K562 (cell line): ENCODE data around the gene MEFV. TPM values are rescaled to one million over a fixed set of nuclear protein-coding genes. Genes with fewer than 3 reads are reported as not detected.

ENCODE experiments used
- ATF7 ChIP-seq: fragments of 450-650 bp; IDR thresholded peaks from 2 replicates; pipeline ENCODE4 v1.7.1; 2014; ENCODE audit warnings: mild to moderate bottlenecking, moderate library complexity
- BHLHE40 ChIP-seq: IDR thresholded peaks from 2 replicates; pipeline ENCODE4 v1.6.1; 2011; ENCODE audit warnings: low read length, improper control_type of control experiment
- CTBP1 ChIP-seq: fragments of 450-650 bp; IDR thresholded peaks from 2 replicates; pipeline ENCODE4 v1.6.1; 2016; ENCODE audit warnings: borderline replicate concordance
- FOS ChIP-seq: IDR thresholded peaks from 3 replicates; pipeline ENCODE4 v1.6.1; 2011; ENCODE audit not compliant: insufficient read length; ENCODE audit errors: extremely low read depth
- FOXK1 ChIP-seq: sonication (generic); formaldehyde crosslinking; IDR thresholded peaks from 2 replicates; pipeline ENCODE4 v1.8.0; 2022; ENCODE audit warnings: missing genetic modification reagents, mild to moderate bottlenecking, borderline replicate concordance
- KHSRP ChIP-seq: fragments of 450-650 bp; IDR thresholded peaks from 2 replicates; pipeline ENCODE4 v1.6.1; 2017
- L3MBTL2 ChIP-seq: fragments of 450-650 bp; IDR thresholded peaks from 2 replicates; pipeline ENCODE4 v1.6.1; 2016; ENCODE audit warnings: mild to moderate bottlenecking, moderate library complexity
- NONO ChIP-seq, 2 experiments: fragments of 200-400 bp in 1 of 2; fragments of 450-650 bp in 1 of 2; formaldehyde crosslinking in 1 of 2; IDR thresholded peaks; 2 replicates each; pipeline ENCODE4 v1.6.1; 2017; ENCODE audit warnings: low read depth in 2 of 2, mild to moderate bottlenecking in 2 of 2, moderate library complexity in 2 of 2, low read length in 1 of 2
- PRPF4 ChIP-seq: fragments of 200-400 bp; formaldehyde crosslinking; IDR thresholded peaks from one replicate; pipeline ENCODE4 v1.6.1; 2017; ENCODE audit warnings: low read length, low read depth, mild to moderate bottlenecking; ENCODE audit not compliant: insufficient read depth, poor library complexity, severe bottlenecking
- SIN3A ChIP-seq, 2 experiments: fragments of 150-350 bp in 1 of 2; IDR thresholded peaks; 2 replicates each; pipeline ENCODE4 v1.6.1; 2011 to 2016; ENCODE audit warnings: borderline replicate concordance in 2 of 2, low read depth in 2 of 2, low read length in 2 of 2, mild to moderate bottlenecking in 2 of 2, moderate library complexity in 2 of 2; ENCODE audit not compliant: control insufficient read depth in 1 of 2
- SRSF7 ChIP-seq: fragments of 200-400 bp; formaldehyde crosslinking; optimal IDR thresholded peaks from 2 replicates; pipeline ENCODE3; 2017; ENCODE audit warnings: mild to moderate bottlenecking, low read depth, low read length
- STAT5B ChIP-seq: fragments of 250-450 bp; sonication (Bioruptor Pico); IDR thresholded peaks from 2 replicates; pipeline ENCODE4 v1.8.0; 2021; ENCODE audit warnings: mild to moderate bottlenecking, inconsistent platforms
- TAF1 ChIP-seq: IDR thresholded peaks from 2 replicates; pipeline ENCODE4 v1.6.1; 2011; ENCODE audit warnings: mild to moderate bottlenecking, low read length, moderate library complexity; ENCODE audit not compliant: insufficient read depth, control insufficient read depth, severe bottlenecking; ENCODE audit errors: extremely low read depth
- ZNF431 ChIP-seq: sonication (generic); formaldehyde crosslinking; IDR thresholded peaks from 2 replicates; pipeline ENCODE4 v1.8.0; 2022; ENCODE audit warnings: mild to moderate bottlenecking, missing genetic modification reagents
- polyA plus RNA-seq, 8 experiments: library from polyadenylated mRNA; depleted of rRNA in 4 of 8; stranded (reverse) in 5 of 8; unstranded in 3 of 8; fragments of >200 nt; fragmentation: Nextera tagmentation in 2 of 8; fragmentation: Illumina TruSeq in 1 of 8; extraction: Ambion mirVana in 2 of 8; extraction: Trizol in 1 of 8; gene quantifications; 2 replicates each; pipeline versions ENCODE4 v1.2.1 to v1.2.3, GENCODE V29; 2011 to 2014; ENCODE audit warnings: inconsistent platforms in 1 of 8, missing spikeins in 1 of 8
- total RNA-seq, 7 experiments: library from RNA; depleted of rRNA in 6 of 7; stranded (reverse); fragments of >200 nt in 6 of 7; fragmentation: Illumina TruSeq in 2 of 7; extraction: Trizol in 2 of 7; gene quantifications; 2 replicates each; pipeline versions ENCODE4 v1.2.1 to v1.2.3, GENCODE V29; 2011 to 2021; ENCODE audit warnings: low replicate concordance in 1 of 7
- TF ChIP-seq, protein P1 (sequence below): fragments of 250-450 bp; sonication (Bioruptor Pico); IDR thresholded peaks from 2 replicates; pipeline ENCODE4 v1.4.0; 2020
- TF ChIP-seq, protein P2 (sequence below): sonication (generic); formaldehyde crosslinking; IDR thresholded peaks from 2 replicates; pipeline ENCODE4 v1.8.1; 2023; ENCODE audit warnings: mild to moderate bottlenecking, missing genetic modification reagents
- TF ChIP-seq, protein P3 (sequence below), 2 experiments: IDR thresholded peaks; 2 replicates each; pipeline ENCODE4 v1.6.1; 2011; ENCODE audit warnings: borderline replicate concordance in 1 of 2, control low read depth in 1 of 2, low read depth in 1 of 2, low read length in 1 of 2, mild to moderate bottlenecking in 1 of 2, mixed read lengths in 1 of 2, moderate library complexity in 1 of 2; ENCODE audit not compliant: insufficient read depth in 1 of 2, insufficient read length in 1 of 2, poor library complexity in 1 of 2, severe bottlenecking in 1 of 2; ENCODE audit errors: extremely low read depth in 1 of 2

MEFV gene
- total and polyA plus RNA-seq, 9 of the 15 experiments (the other 6 are each of a cell fraction or from before 2014, with no cell fraction given): 0.14 TPM; not detected in 8

DNA sequence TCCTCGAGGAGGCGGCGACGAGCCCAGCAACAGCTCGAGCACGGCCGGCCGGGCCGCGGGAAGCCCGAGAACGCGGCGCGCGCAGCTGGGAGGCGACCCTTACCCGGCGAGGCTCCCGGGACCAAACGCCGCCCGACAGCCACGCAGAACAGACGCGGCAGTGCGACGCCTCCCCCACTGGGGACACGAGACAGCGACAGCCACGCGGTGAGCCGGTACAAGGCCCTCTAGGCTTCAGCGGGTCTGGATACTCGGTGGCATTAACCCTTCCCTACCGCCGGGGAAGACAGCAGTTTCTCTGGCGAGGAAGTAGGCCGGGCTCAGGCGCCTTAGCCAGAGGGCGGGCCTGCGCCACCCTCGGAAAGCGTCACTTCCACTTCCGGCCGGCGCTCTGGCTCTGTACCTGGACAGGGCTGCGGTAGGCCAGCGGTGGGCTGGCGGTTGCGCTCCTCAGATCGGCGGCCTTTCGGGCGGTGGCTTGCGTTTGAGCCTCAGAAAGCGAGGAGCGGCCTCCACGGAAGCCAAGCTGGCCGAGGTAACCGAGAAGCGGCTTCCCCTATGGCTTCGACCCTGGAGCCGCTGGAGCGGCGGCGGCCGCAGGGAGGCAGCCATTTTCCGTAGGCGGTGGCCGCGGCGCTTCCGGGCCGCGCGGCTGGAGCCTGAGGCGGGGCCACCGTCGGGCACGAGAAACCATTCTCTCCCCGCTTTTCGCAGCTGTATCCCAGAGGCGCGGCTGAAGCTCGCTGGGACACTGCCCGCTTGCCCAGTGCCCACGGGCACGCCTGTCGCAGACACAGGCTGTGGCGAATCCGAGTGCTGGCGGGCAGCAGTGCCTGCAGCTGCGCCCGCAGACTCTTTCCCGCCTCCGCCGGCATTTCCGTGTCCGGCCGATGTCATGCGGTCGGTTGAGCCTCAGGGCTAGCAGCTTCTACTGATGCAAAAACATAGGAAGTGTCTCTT lies 49.0 kb upstream of the MEFV start, which contains the start of the genes TIGD7 and ZNF75A (continued):
- TF ChIP-seq, protein P1, sequence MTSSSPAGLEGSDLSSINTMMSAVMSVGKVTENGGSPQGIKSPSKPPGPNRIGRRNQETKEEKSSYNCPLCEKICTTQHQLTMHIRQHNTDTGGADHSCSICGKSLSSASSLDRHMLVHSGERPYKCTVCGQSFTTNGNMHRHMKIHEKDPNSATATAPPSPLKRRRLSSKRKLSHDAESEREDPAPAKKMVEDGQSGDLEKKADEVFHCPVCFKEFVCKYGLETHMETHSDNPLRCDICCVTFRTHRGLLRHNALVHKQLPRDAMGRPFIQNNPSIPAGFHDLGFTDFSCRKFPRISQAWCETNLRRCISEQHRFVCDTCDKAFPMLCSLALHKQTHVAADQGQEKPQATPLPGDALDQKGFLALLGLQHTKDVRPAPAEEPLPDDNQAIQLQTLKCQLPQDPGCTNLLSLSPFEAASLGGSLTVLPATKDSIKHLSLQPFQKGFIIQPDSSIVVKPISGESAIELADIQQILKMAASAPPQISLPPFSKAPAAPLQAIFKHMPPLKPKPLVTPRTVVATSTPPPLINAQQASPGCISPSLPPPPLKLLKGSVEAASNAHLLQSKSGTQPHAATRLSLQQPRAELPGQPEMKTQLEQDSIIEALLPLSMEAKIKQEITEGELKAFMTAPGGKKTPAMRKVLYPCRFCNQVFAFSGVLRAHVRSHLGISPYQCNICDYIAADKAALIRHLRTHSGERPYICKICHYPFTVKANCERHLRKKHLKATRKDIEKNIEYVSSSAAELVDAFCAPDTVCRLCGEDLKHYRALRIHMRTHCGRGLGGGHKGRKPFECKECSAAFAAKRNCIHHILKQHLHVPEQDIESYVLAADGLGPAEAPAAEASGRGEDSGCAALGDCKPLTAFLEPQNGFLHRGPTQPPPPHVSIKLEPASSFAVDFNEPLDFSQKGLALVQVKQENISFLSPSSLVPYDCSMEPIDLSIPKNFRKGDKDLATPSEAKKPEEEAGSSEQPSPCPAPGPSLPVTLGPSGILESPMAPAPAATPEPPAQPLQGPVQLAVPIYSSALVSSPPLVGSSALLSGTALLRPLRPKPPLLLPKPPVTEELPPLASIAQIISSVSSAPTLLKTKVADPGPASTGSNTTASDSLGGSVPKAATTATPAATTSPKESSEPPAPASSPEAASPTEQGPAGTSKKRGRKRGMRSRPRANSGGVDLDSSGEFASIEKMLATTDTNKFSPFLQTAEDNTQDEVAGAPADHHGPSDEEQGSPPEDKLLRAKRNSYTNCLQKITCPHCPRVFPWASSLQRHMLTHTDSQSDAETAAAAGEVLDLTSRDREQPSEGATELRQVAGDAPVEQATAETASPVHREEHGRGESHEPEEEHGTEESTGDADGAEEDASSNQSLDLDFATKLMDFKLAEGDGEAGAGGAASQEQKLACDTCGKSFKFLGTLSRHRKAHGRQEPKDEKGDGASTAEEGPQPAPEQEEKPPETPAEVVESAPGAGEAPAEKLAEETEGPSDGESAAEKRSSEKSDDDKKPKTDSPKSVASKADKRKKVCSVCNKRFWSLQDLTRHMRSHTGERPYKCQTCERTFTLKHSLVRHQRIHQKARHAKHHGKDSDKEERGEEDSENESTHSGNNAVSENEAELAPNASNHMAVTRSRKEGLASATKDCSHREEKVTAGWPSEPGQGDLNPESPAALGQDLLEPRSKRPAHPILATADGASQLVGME (CRISPR knock-in tag): no peak
- peak; percentile 50 for TF ChIP-seq CTBP1
- TF ChIP-seq STAT5B (CRISPR knock-in tag): no peak
- no peak for TF ChIP-seq PRPF4
- no peak for TF ChIP-seq SRSF7
- TF ChIP-seq FOXK1: 0 out of 2 replicates have a peak, but pooled peaks have one; percentile 46
- no peak for TF ChIP-seq FOS
- peak; percentile 99 for TF ChIP-seq L3MBTL2
- peak; percentile 45 for TF ChIP-seq ATF7
- TF ChIP-seq BHLHE40: peak; percentile 62; the same call in 1 of the 2 replicates
- TF ChIP-seq ZNF431 (CRISPR knock-in tag): peak; percentile 58
- no peak for TF ChIP-seq KHSRP
- TF ChIP-seq TAF1: peak; percentile 59
- TF ChIP-seq, protein P2, sequence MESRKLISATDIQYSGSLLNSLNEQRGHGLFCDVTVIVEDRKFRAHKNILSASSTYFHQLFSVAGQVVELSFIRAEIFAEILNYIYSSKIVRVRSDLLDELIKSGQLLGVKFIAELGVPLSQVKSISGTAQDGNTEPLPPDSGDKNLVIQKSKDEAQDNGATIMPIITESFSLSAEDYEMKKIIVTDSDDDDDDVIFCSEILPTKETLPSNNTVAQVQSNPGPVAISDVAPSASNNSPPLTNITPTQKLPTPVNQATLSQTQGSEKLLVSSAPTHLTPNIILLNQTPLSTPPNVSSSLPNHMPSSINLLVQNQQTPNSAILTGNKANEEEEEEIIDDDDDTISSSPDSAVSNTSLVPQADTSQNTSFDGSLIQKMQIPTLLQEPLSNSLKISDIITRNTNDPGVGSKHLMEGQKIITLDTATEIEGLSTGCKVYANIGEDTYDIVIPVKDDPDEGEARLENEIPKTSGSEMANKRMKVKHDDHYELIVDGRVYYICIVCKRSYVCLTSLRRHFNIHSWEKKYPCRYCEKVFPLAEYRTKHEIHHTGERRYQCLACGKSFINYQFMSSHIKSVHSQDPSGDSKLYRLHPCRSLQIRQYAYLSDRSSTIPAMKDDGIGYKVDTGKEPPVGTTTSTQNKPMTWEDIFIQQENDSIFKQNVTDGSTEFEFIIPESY: peak; percentile 80
- TF ChIP-seq, protein P3, sequence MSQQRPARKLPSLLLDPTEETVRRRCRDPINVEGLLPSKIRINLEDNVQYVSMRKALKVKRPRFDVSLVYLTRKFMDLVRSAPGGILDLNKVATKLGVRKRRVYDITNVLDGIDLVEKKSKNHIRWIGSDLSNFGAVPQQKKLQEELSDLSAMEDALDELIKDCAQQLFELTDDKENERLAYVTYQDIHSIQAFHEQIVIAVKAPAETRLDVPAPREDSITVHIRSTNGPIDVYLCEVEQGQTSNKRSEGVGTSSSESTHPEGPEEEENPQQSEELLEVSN (IDR thresholded peaks at IDR 0.05; ENCODE audit: borderline replicate concordance in 1 of 2, extremely low read depth in 1 of 2, insufficient read depth in 1 of 2, insufficient read length in 1 of 2, low read depth in 1 of 2, low read length in 1 of 2, poor library complexity in 1 of 2, severe bottlenecking in 1 of 2): peak; percentile 98 to 100
- TF ChIP-seq NONO (IDR thresholded peaks at IDR 0.05; ENCODE audit: low read depth in 2 of 2, low read length in 1 of 2): peak in 1 of 2 experiments; percentile 34; a peak in 1 of 4 replicates
- TF ChIP-seq SIN3A (IDR thresholded peaks at IDR 0.05; ENCODE audit: borderline replicate concordance in 2 of 2, control insufficient read depth in 1 of 2, low read depth in 2 of 2, low read length in 2 of 2): peak; percentile 58 to 70; a peak in 2 of 4 replicates
